Stimulated activated naive CD8-positive, alpha-beta T cell treated with anti-CD3 and anti-CD28 coated beads, Interleukin-15, amount 100 ng/mL, for 72 hours (primary cell): Measurements from ENCODE around the gene KNTC1.
"Not testable (repeated sequence)": the region's sequence is repeated elsewhere in the genome, so short reads cannot be mapped to it uniquely, and the experiment has no call there.

Experiments
- ATAC-seq: fragments of 150-1000 bp; cut with Tn5 transposase; 2 replicates; pipeline ENCODE4 v1.10.0; 2021; ENCODE audit warnings: mild to moderate bottlenecking, moderate library complexity
- DNase-seq, 2 donors: peaks; one replicate each; pipeline ENCODE4 v3.0.0; 2021 to 2022
- H3K27ac Mint-ChIP-seq, 2 donors: one replicate each; pipeline ENCODE4 v1.8.0; 2022; ENCODE audit warnings: mild to moderate bottlenecking in 2 of 2, mixed read lengths in 2 of 2, moderate library complexity in 2 of 2
- H3K27me3 Mint-ChIP-seq: one replicate; pipeline ENCODE4 v1.8.0; 2022; ENCODE audit warnings: mixed read lengths
- H3K4me1 Mint-ChIP-seq: one replicate; pipeline ENCODE4 v1.8.0; 2022; ENCODE audit warnings: mild to moderate bottlenecking, mixed read lengths
- H3K4me3 Mint-ChIP-seq, 2 donors: one replicate each; pipeline ENCODE4 v1.8.0; 2022; ENCODE audit warnings: mild to moderate bottlenecking in 2 of 2, mixed read lengths in 2 of 2, moderate library complexity in 1 of 2
- H3K9me3 Mint-ChIP-seq, 2 donors: one replicate each; pipeline ENCODE4 v1.8.0; 2022; ENCODE audit warnings: mixed read lengths in 2 of 2

KNTC1 gene

DNA sequence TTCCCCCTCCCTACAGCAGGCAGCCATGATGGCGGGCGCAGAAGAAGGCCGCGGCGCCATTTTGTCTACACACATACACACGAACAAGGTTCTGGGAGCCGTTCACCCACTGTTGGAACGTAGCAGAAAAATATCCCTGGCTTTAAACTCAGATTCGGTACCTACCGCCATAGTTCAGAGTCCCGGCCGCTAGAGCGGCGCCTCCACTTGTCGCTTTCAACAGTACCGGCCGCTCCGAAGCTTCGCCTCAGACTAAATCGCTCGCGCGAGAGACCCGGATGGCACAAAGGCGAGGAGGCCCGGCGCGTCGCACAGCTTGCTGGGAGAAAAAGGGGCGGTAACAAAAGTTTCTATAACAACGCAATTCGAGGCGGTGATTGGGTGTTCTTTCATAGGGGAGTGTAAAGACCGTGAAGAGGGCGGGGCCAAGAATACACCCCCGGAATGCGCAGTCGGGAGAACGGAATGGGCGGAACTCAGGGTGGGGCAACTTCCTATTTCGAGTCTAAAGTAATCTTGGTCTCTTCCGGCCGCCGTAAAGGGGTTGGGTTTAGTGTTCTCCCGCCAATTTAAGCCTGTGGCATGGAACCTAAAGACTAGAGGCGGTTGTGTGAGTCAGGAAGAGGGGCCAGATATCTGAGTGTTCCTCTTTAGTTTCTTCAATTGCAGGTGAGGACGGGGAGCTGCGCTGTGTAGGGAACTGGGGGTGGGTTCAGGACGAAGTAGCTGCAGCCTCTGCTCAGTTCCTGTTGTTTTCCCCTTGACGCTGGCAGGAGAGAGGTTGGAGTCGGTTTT is at the start of gene KNTC1, which contains the start of gene RSRC2:
Gene KNTC1 (plus strand): TSS at position 567 of the 795 bp plus-strand sequence. CDS start 2,815 bp downstream, outside the sequence.
Gene RSRC2 (minus strand): TSS at position 254 of the 795 bp plus-strand sequence. CDS start 83 bp downstream, at position 171.
- Mint-ChIP-seq H3K4me1 (peaks cover 34% of the 10 kb centered on the region), H3K27me3 (no peaks in the 10 kb centered on the region), H3K9me3 (no peaks in the 10 kb centered on the region), H3K27ac (no peak within 1 kb of the TSS), H3K4me3 (no peak within 1 kb of the TSS)
- peak; percentile 97 to 99 for DNase-seq
- peak; percentile 97 for ATAC-seq

- H3K4me3 Mint-ChIP-seq = no peak overlapping the region
- H3K27me3 Mint-ChIP-seq = no peaks in the 10 kb centered on the region
- DNase-seq (no peak), ATAC-seq (no peak)
- H3K4me1 Mint-ChIP-seq = peaks cover 11% of the 10 kb centered on the region
- no peaks in the 10 kb centered on the region for H3K9me3 Mint-ChIP-seq
- no peak overlapping the region for H3K27ac Mint-ChIP-seq
These were observed 46.3 kb upstream of the KNTC1 start for GRCh38 chr12:122480753-122481152.

DNA sequence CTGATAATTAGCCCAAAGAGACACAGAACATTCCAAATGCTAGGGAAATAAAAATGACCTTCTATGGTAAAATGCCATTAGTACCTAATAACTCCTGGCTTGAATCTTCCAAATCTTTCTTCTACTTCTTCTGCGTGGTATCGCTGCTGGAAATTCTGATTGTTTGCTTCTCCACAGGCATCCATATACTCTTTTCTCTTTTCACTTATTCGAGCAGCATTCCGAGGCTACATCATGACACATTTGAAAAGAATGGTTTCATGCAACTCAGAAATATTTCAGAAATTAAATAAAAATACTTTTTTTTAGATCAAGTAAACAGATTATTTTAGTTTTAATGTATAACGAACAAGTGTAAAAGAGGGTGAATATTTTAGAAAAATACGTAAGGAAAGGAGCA is 45.2 kb upstream of the KNTC1 start:
- H3K4me3 Mint-ChIP-seq = no peak overlapping the region
- H3K4me1 Mint-ChIP-seq = peaks cover 7% of the 10 kb centered on the region
- no peak for DNase-seq
- no peak overlapping the region for H3K27ac Mint-ChIP-seq
- no peak for ATAC-seq
- no peaks in the 10 kb centered on the region for H3K27me3 Mint-ChIP-seq
- no peaks in the 10 kb centered on the region for H3K9me3 Mint-ChIP-seq

DNA sequence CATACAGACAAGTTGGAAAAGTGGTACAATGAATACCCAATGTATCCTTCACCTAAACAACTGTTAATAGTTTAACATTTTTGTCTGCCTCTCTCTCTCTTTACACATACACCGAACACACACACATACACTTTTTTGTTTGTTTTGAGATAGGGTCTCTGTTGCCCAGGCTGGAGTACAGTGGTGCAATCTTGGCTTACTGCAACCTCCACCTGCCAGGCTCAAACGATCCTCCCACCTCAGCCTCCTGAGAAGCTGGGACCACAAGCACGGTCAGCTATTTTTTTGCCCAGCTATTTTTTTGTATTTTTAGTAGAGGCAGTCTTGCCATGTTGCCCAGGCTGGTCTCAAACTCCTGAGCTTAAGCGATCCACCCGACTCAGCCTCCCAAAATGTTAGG is 43.1 kb upstream of the KNTC1 start:
- H3K27ac Mint-ChIP-seq = peak overlapping the region in 1 of 2 donors; percentile 41
- no peak for ATAC-seq
- H3K4me3 Mint-ChIP-seq = no peak overlapping the region
- H3K9me3 Mint-ChIP-seq = no peaks in the 10 kb centered on the region
- no peak for DNase-seq
- H3K27me3 Mint-ChIP-seq = no peaks in the 10 kb centered on the region
- peaks cover 7% of the 10 kb centered on the region for H3K4me1 Mint-ChIP-seq

- not testable (repeated sequence) for DNase-seq, H3K27me3 Mint-ChIP-seq, H3K4me1 Mint-ChIP-seq, H3K9me3 Mint-ChIP-seq, H3K4me3 Mint-ChIP-seq, ATAC-seq
- peak overlapping the region in 1 of 2 donors; percentile 41 for H3K27ac Mint-ChIP-seq
These were observed 42.7 kb upstream of the KNTC1 start for GRCh38 chr12:122484385-122484784.

DNA sequence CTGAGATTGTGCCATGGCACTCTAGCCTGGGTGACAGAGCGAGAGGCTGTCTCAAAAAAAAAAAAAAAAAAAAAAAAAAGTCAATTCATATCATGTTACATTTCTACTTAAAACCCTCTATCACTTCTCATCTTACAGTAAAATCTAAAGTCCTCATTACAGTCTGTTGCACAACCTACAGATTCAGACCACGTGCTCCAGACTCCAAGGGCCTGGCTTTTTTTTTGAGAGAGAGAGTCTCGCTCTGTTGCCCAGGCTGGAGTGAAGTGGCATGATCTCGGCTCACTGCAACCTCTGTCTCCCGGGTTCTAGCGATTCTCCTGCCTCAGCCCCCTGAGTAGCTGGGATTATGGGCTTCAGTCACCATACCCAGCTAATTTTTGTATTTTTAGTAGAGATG is 40.7 kb upstream of the KNTC1 start:
- not testable (repeated sequence) for H3K27me3 Mint-ChIP-seq, DNase-seq, ATAC-seq, H3K4me3 Mint-ChIP-seq, H3K27ac Mint-ChIP-seq, H3K9me3 Mint-ChIP-seq, H3K4me1 Mint-ChIP-seq

- DNase-seq (no peak), ATAC-seq (no peak)
- Mint-ChIP-seq H3K9me3 (no peaks in the 10 kb centered on the region), H3K27ac (peak overlapping the region in 1 of 2 donors; percentile 44), H3K4me1 (peaks cover 7% of the 10 kb centered on the region), H3K27me3 (no peaks in the 10 kb centered on the region), H3K4me3 (no peak overlapping the region)
These were observed 40.1 kb upstream of the KNTC1 start for GRCh38 chr12:122486805-122487426.

DNA sequence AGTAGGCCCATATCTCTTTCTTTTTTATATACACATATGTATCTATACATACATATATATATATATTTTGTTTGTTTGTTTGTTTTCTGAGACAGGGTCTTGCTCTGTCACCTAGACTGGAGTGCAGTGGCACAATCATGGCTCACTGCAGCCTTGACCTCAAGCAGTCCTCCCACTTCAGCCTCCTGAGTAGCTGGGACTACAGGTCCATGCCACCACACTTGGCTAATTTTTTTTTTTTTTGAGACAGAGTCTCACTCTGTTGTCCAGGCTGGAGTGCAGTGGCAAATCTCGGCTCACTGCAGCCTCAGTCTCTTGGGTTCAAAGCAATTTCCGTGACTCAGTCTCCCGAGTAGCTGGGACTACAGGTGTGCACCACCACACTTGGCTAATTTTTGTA is 39.2 kb upstream of the KNTC1 start:
- ATAC-seq, H3K27ac Mint-ChIP-seq, H3K4me1 Mint-ChIP-seq, H3K9me3 Mint-ChIP-seq, H3K4me3 Mint-ChIP-seq, DNase-seq, H3K27me3 Mint-ChIP-seq: not testable (repeated sequence)

- Mint-ChIP-seq H3K27me3 (no peaks in the 10 kb centered on the region), H3K4me1 (peaks cover 2% of the 10 kb centered on the region), H3K9me3 (no peaks in the 10 kb centered on the region), H3K4me3 (no peak overlapping the region), H3K27ac (no peak overlapping the region)
- DNase-seq = no peak
- no peak for ATAC-seq
These were observed 38.0 kb upstream of the KNTC1 start for GRCh38 chr12:122489038-122489437.

- Mint-ChIP-seq H3K9me3 (no peaks in the 10 kb centered on the region), H3K27ac (no peak overlapping the region), H3K4me3 (no peak overlapping the region), H3K27me3 (no peaks in the 10 kb centered on the region), H3K4me1 (peaks cover 6% of the 10 kb centered on the region)
- ATAC-seq = no peak
- no peak for DNase-seq
These were observed 35.1 kb upstream of the KNTC1 start for GRCh38 chr12:122491991-122492390.

DNA sequence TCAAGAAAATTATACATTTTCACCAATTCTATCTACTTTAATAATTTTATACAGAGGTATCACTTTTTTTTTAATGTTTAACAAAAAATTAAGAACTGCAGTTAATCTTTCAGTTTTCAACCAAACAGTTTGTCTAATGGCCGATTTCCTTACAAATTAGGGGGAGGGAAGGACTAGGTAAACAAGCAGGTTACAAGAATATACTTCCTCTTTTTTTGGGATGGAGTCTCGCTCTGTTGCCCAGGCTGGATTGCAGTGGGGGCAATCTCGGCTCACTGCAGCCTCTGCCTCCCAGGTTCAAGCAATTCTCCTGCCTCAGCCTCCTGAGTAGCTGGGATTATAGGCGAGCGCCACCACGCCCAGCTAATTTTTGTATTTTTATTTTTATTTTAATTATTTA is 33.8 kb upstream of the KNTC1 start:
- not testable (repeated sequence) for H3K4me3 Mint-ChIP-seq, H3K9me3 Mint-ChIP-seq, H3K27ac Mint-ChIP-seq, ATAC-seq, H3K27me3 Mint-ChIP-seq, DNase-seq
- H3K4me1 Mint-ChIP-seq = peaks cover 13% of the 10 kb centered on the region

DNA sequence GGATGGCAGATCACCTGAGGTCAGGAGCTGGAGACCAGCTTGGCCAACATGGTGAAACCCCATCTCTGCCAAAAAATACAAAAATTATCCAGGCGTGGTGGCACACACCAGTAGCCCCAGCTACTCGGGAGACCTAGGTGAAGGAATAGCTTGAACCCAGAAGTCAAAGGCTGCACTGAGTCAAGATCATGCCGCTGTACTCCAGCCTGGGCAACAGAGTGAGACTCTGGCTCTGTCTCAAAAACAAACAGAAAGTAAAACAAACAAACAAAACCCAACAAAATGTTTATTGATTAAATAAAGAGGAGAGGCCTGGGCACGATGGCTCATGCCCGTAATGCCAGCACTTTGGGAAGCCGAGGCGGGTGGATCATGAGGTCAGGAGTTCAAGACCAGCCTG is 31.8 kb upstream of the KNTC1 start:
- ATAC-seq (no peak), DNase-seq (no peak)
- Mint-ChIP-seq H3K9me3 (no peaks in the 10 kb centered on the region), H3K27me3 (no peaks in the 10 kb centered on the region), H3K4me3 (no peak overlapping the region), H3K27ac (no peak overlapping the region), H3K4me1 (peaks cover 28% of the 10 kb centered on the region)

DNA sequence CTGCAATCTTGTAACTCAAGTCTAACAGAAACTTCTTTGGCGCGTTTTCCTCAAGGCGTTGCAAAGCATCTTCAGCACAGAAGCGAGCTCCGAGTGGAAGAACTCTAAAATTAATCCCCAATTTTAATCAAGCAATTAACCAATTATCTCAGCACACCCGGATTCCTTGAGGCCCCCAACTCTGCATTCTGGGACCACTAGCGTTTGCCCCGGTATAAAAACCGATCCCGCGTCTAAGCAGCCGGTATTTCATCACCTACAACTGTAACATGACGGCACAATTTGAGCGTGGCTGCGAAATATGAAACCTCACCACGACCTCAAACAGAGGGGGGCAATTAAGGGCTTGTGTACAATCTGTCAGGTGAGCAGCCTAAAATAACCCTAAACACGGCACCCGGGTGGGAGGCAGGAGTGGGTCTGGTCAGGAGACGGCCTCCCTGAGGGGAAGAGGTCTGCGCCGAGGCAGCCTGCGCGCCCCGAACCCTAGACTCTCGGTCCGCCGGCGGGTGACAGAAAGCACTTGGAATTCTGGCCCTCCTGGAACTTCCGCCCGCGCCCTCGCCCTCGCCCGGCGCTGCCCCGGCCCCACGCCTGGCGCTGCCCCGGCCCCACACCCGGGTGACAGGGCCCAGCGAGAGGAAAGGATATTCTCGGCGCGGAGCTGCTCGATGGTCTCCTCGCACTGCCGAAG is 26.9 kb upstream of the KNTC1 start:
- no peaks in the 10 kb centered on the region for H3K27me3 Mint-ChIP-seq
- H3K9me3 Mint-ChIP-seq = no peaks in the 10 kb centered on the region
- ATAC-seq = peak; percentile 41
- H3K27ac Mint-ChIP-seq = peak overlapping the region; percentile 99
- peak; percentile 63 to 66 for DNase-seq
- H3K4me3 Mint-ChIP-seq = peak overlapping the region; percentile 99
- H3K4me1 Mint-ChIP-seq = peaks cover 47% of the 10 kb centered on the region

DNA sequence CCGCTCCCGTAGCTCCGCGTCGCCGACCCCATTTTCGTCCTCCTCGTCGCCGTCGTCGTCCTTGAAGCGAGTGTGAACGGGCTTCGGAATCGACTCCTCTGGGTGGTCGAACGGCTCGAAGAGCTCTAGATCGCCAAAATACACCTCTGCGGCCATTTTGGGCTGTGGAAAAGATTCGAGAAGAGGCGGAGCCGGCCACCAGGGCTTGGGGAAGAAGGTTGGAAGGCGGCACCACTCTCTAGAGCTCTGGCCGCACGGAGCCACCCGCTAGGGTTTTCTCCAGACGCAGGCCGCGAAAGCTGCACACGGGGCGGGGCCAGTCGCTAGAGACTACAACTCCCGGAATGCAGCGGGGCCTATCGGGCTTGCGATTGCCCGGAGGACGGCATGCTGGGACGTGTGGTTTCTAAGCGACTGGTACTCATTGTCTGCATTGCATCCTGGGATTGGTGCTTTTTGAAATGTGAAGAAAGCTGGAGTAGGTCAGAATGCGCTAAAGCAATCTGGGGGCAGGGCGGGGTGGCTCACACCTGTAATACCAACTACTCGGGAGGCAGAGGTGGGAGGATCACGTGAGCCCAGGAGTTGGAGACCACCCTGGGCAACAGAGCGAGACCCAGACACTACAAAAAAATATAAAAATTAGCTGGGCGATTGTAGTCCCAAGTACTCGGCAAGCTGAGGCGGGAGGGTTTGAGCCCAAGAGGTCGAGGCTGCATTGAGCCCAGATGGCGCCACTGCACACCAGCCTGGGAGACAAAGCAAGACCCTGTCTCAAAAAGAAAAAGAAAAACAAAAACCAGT is 26.2 kb upstream of the KNTC1 start, which contains the start of gene ZCCHC8:
Gene ZCCHC8 (minus strand): TSS at position 248 of the 804 bp plus-strand sequence. CDS start 92 bp downstream, at position 156.
- Mint-ChIP-seq H3K9me3 (no peaks in the 10 kb centered on the region), H3K27ac (peak within 1 kb of the TSS; percentile 99), H3K4me1 (peaks cover 47% of the 10 kb centered on the region), H3K27me3 (no peaks in the 10 kb centered on the region), H3K4me3 (peak within 1 kb of the TSS; percentile 99)
- DNase-seq (peak; percentile 95 to 97), ATAC-seq (peak; percentile 97)

DNA sequence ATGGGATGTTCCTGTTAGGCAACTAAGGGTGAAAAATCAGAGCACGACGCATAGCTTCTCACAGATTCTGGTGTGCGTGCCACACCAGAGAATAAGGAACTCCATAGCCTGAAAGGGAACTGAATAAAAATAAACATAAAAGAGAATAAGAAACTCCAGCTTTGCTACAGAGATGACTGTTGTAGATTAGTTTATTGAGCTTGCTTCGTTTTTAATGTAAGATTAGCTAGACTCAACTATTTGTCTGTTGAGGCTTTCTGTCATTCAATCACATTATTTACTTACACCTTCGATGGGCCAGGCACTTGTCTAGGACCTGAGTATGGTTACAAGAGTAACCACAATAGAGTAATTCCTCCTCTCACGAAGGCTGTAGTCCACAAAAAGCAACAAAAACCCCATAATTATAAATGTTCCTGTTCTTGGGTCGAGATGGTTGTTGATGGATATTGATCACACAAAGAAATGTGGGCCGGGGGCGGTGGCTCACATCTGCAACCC is 25.5 kb upstream of the KNTC1 start:
- DNase-seq (no peak), ATAC-seq (no peak)
- H3K27me3 Mint-ChIP-seq = no peaks in the 10 kb centered on the region
- peak overlapping the region; percentile 99 for H3K4me3 Mint-ChIP-seq
- H3K27ac Mint-ChIP-seq = peak overlapping the region; percentile 99
- no peaks in the 10 kb centered on the region for H3K9me3 Mint-ChIP-seq
- peaks cover 44% of the 10 kb centered on the region for H3K4me1 Mint-ChIP-seq
